IMR-90 (cell line): ENCODE data around the gene TSG101. TPM values are rescaled to one million over a fixed set of nuclear protein-coding genes. Genes with fewer than 3 reads are reported as not detected.

Experiments
- ATAC-seq: fragments of 200-7000 bp; cut with Tn5 transposase; 2 replicates; pipeline ENCODE4 v1.9.1; 2020; ENCODE audit warnings: low read depth, mild to moderate bottlenecking, moderate library complexity
- BruUV-seq: library from RNA; stranded (reverse); fragments of 400-500 nt; replicated peaks from 2 replicates; lab custom pipeline; 2021; lab: Mats Ljungman, UMichigan
- CTCF ChIA-PET: fragments of 300-600 bp; formaldehyde crosslinking; extraction: SDS; loops from one replicate; lab custom pipeline; 2021; ENCODE audit warnings: antibody characterized with exemption; lab: Yijun Ruan, JAX
- POLR2A ChIA-PET: fragments of 300-600 bp; sonication (Branson Sonifier 250); formaldehyde crosslinking; loops from one replicate; lab custom pipeline; 2022; ENCODE audit warnings: antibody characterized with exemption; ENCODE audit not compliant: unreplicated experiment; lab: Charles Lee
- DNase-seq: peaks from one replicate; pipeline ENCODE4 v3.0.0; 2013
- H2AFZ ChIP-seq: replicated peaks from 2 replicates; pipeline ENCODE3; 2013; ENCODE audit warnings: low read length, mild to moderate bottlenecking; ENCODE audit not compliant: poor library complexity
- H2AK5ac ChIP-seq: 2 replicates; pipeline ENCODE4 v1.6.1; 2013; ENCODE audit warnings: low read depth, low read length, inconsistent platforms
- H2AK9ac ChIP-seq: replicated peaks from 2 replicates; pipeline ENCODE3; 2013; ENCODE audit warnings: mild to moderate bottlenecking, low read depth, low read length, moderate library complexity; ENCODE audit not compliant: poor library complexity
- H2BK120ac ChIP-seq: 2 replicates; pipeline ENCODE4 v1.6.1; 2013; ENCODE audit warnings: low read depth, low read length, inconsistent platforms
- H2BK15ac ChIP-seq: 3 replicates; pipeline ENCODE4 v1.6.1; 2013; ENCODE audit warnings: low read depth, low read length, inconsistent platforms
- H2BK20ac ChIP-seq: 2 replicates; pipeline ENCODE4 v1.6.1; 2013; ENCODE audit warnings: low read depth, mild to moderate bottlenecking, inconsistent platforms, low read length, moderate library complexity
- H2BK5ac ChIP-seq: 2 replicates; pipeline ENCODE4 v1.6.1; 2013; ENCODE audit warnings: mild to moderate bottlenecking, low read depth, low read length, inconsistent platforms; ENCODE audit not compliant: poor library complexity, severe bottlenecking
- H3K14ac ChIP-seq: replicated peaks from 2 replicates; pipeline ENCODE4 v1.6.1; 2013; ENCODE audit warnings: low read depth, low read length, inconsistent platforms
- H3K18ac ChIP-seq: 2 replicates; pipeline ENCODE4 v1.6.1; 2013; ENCODE audit warnings: low read depth, low read length, control low read depth
- H3K23ac ChIP-seq: 2 replicates; pipeline ENCODE4 v1.6.1; 2013; ENCODE audit warnings: low read depth, low read length, inconsistent platforms
- H3K27ac ChIP-seq: 2 replicates; pipeline ENCODE4 v1.5.1; 2013; ENCODE audit warnings: mild to moderate bottlenecking, control low read depth, low read length; ENCODE audit not compliant: insufficient read depth
- H3K27me3 ChIP-seq: 2 replicates; pipeline ENCODE4 v1.6.1; 2013; ENCODE audit warnings: low read length; ENCODE audit not compliant: control insufficient read depth, insufficient read depth
- H3K36me3 ChIP-seq: 2 replicates; pipeline ENCODE4 v1.6.1; 2013; ENCODE audit warnings: low read length, mixed read lengths; ENCODE audit not compliant: control insufficient read depth, insufficient read depth
- H3K4ac ChIP-seq: 2 replicates; pipeline ENCODE4 v1.6.1; 2013; ENCODE audit warnings: low read depth, low read length, inconsistent platforms
- H3K4me1 ChIP-seq: 2 replicates; pipeline ENCODE4 v1.6.1; 2013; ENCODE audit warnings: low read length, mixed read lengths; ENCODE audit not compliant: control insufficient read depth, insufficient read depth
- H3K4me2 ChIP-seq: 2 replicates; pipeline ENCODE4 v1.6.1; 2013; ENCODE audit warnings: low read depth, mild to moderate bottlenecking, control low read depth, low read length, moderate library complexity
- H3K4me3 ChIP-seq: 2 replicates; pipeline ENCODE4 v1.5.1; 2013; ENCODE audit warnings: low read depth, mild to moderate bottlenecking, control low read depth, low read length, moderate library complexity; ENCODE audit not compliant: insufficient read depth
- H3K56ac ChIP-seq: 2 replicates; pipeline ENCODE4 v1.6.1; 2013; ENCODE audit warnings: low read length, inconsistent platforms; ENCODE audit not compliant: insufficient read depth; ENCODE audit errors: extremely low read depth
- H3K79me1 ChIP-seq, 2 experiments: 2 replicates each; pipeline ENCODE4 v1.6.1; 2013; ENCODE audit warnings: low read length in 2 of 2, inconsistent platforms in 1 of 2, low read depth in 1 of 2
- H3K9ac ChIP-seq: 2 replicates; pipeline ENCODE4 v1.6.1; 2013; ENCODE audit warnings: low read depth, low read length, control low read depth
- H3K9me1 ChIP-seq: 2 replicates; pipeline ENCODE4 v1.6.1; 2013; ENCODE audit warnings: low read length, inconsistent platforms; ENCODE audit not compliant: insufficient read depth
- H3K9me3 ChIP-seq: 2 replicates; pipeline ENCODE4 v1.6.1; 2013; ENCODE audit warnings: low read length; ENCODE audit not compliant: control insufficient read depth, insufficient read depth
- H4K20me1 ChIP-seq: 2 replicates; pipeline ENCODE4 v1.6.1; 2013; ENCODE audit warnings: low read length, inconsistent platforms; ENCODE audit not compliant: insufficient read depth
- H4K5ac ChIP-seq: 2 replicates; pipeline ENCODE4 v1.6.1; 2013; ENCODE audit warnings: mild to moderate bottlenecking, low read depth, low read length, control low read depth
- H4K8ac ChIP-seq, 2 experiments: 2 replicates each; pipeline ENCODE4 v1.6.1; 2013; ENCODE audit warnings: low read depth in 2 of 2, low read length in 2 of 2, control low read depth in 1 of 2, inconsistent platforms in 1 of 2
- H4K91ac ChIP-seq: 2 replicates; pipeline ENCODE4 v1.6.1; 2013; ENCODE audit warnings: low read depth, low read length, inconsistent platforms; ENCODE audit not compliant: insufficient read depth
- BHLHE40 ChIP-seq: fragments of 150-350 bp; IDR thresholded peaks from 2 replicates; pipeline ENCODE4 v1.6.1; 2016; ENCODE audit warnings: mild to moderate bottlenecking, low read depth, low read length
- CEBPB ChIP-seq: IDR thresholded peaks from 2 replicates; pipeline ENCODE4 v1.6.1; 2012; ENCODE audit warnings: low read depth, low read length, improper control_type of control experiment
- CHD1 ChIP-seq: IDR thresholded peaks from 2 replicates; pipeline ENCODE4 v1.6.1; 2012; ENCODE audit warnings: low read depth, low read length, improper control_type of control experiment
- FOS ChIP-seq: fragments of 150-350 bp; IDR thresholded peaks from 2 replicates; pipeline ENCODE4 v1.6.1; 2016; ENCODE audit warnings: low read depth, low read length
- MAFK ChIP-seq: IDR thresholded peaks from 2 replicates; pipeline ENCODE4 v1.6.1; 2012; ENCODE audit warnings: low read depth, low read length, improper control_type of control experiment
- MAZ ChIP-seq: IDR thresholded peaks from 2 replicates; pipeline ENCODE4 v1.6.1; 2012; ENCODE audit warnings: low read depth, mild to moderate bottlenecking, low read length, improper control_type of control experiment, moderate library complexity, borderline replicate concordance
- MXI1 ChIP-seq: IDR thresholded peaks from 2 replicates; pipeline ENCODE4 v1.6.1; 2012; ENCODE audit warnings: low read depth, mild to moderate bottlenecking, low read length, moderate library complexity, borderline replicate concordance
- NFE2L2 ChIP-seq: fragments of 150-350 bp; IDR thresholded peaks from 2 replicates; pipeline ENCODE4 v1.6.1; 2016; ENCODE audit warnings: low read depth, mild to moderate bottlenecking, low read length
- POLR2A ChIP-seq: IDR thresholded peaks from 2 replicates; pipeline ENCODE4 v1.6.1; 2012; ENCODE audit warnings: mild to moderate bottlenecking, low read depth, low read length
- RAD21 ChIP-seq: IDR thresholded peaks from 2 replicates; pipeline ENCODE4 v1.6.1; 2012; ENCODE audit warnings: low read length, improper control_type of control experiment
- RCOR1 ChIP-seq: IDR thresholded peaks from 2 replicates; pipeline ENCODE4 v1.6.1; 2012; ENCODE audit warnings: mild to moderate bottlenecking, low read length, improper control_type of control experiment; ENCODE audit not compliant: insufficient replicate concordance
- RFX5 ChIP-seq: IDR thresholded peaks from 2 replicates; pipeline ENCODE4 v1.8.0; 2012; ENCODE audit warnings: low read depth, mild to moderate bottlenecking, low read length, moderate library complexity
- SMC3 ChIP-seq: fragments of 150-350 bp; IDR thresholded peaks from 2 replicates; pipeline ENCODE4 v1.6.1; 2016; ENCODE audit warnings: low read depth, mild to moderate bottlenecking, antibody characterized with exemption, low read length, moderate library complexity
- USF2 ChIP-seq: fragments of 150-350 bp; IDR thresholded peaks from 2 replicates; pipeline ENCODE4 v1.6.1; 2017; ENCODE audit warnings: mild to moderate bottlenecking, antibody characterized with exemption, low read length, low read depth
- WGBS, 2 experiments: methylation state at CpG; one replicate each; pipeline versions ENCODE4 v1.1.5 to v1.1.7; 2013; ENCODE audit warnings: missing lambda C conversion rate in 2 of 2; ENCODE audit not compliant: insufficient read length in 1 of 2; ENCODE audit errors: extremely low coverage in 2 of 2; 5-methylcytosine and 5-hydroxymethylcytosine counted together
- dilution Hi-C: fragments of 300-500 bp; cut with HindIII; formaldehyde crosslinking; loops from one replicate; pipeline ENCODE4 v1.14.3; 2018; ENCODE audit warnings: low sequenced_read_pairs; ENCODE audit not compliant: unreplicated experiment
- in situ Hi-C: fragments of 300-500 bp; cut with MboI; formaldehyde crosslinking; loops from 3 replicates; pipeline ENCODE4 v1.14.3; 2019; ENCODE audit warnings: low sequenced_read_pairs, inconsistent platforms, mixed read lengths
- intact Hi-C: fragments of 100-400 bp; cut with micrococcal nuclease; formaldehyde crosslinking; loops from 2 replicates; pipeline ENCODE4 v1.10.0; 2022
- polyA plus RNA-seq, 3 experiments: library from polyadenylated mRNA; depleted of rRNA; stranded (reverse); fragments of >200 nt; gene quantifications; 2 replicates each; pipeline ENCODE4 v1.2.3, GENCODE V29; 2012; ENCODE audit warnings: low replicate concordance in 1 of 3
- total RNA-seq: library from RNA; depleted of rRNA; stranded (reverse); fragments of >200 nt; gene quantifications from 2 replicates; pipeline ENCODE4 v1.2.3, GENCODE V29; 2012
- TF ChIP-seq, protein P1 (sequence below): fragments of 150-350 bp; IDR thresholded peaks from 2 replicates; pipeline ENCODE4 v1.6.1; 2016; ENCODE audit warnings: low read depth, mild to moderate bottlenecking, low read length, moderate library complexity, borderline replicate concordance
- TF ChIP-seq, protein P2 (sequence below): conservative IDR thresholded peaks from 2 replicates; pipeline ENCODE4 v1.5.1; 2012; ENCODE audit warnings: mild to moderate bottlenecking, low read depth, low read length, improper control_type of control experiment

Gene TSG101
- total and polyA plus RNA-seq, 2 of the 4 experiments (the other 2 are of a cell fraction) = 67.4 to 113 TPM

- no peak overlapping the region for H2BK20ac ChIP-seq
- H3K18ac ChIP-seq = no peak overlapping the region
- no peak overlapping the region for H4K8ac ChIP-seq
- no peak overlapping the region for H3K9ac ChIP-seq
- H4K5ac ChIP-seq = no peak overlapping the region
- no peaks in the 10 kb centered on the region for H4K20me1 ChIP-seq
- H4K91ac ChIP-seq = no peak overlapping the region
- ChIA-PET POLR2A (no interaction called here), CTCF (interaction anchor here (0.5 to 1.0 kb wide), 2 partner anchors 9 to 18 kb away, joined by 3 read pairs; no protein-coding TSS in a partner anchor)
- TF ChIP-seq RAD21 = no peak
- no peak for TF ChIP-seq USF2
- TF ChIP-seq BHLHE40 = no peak
- TF ChIP-seq, protein P1, sequence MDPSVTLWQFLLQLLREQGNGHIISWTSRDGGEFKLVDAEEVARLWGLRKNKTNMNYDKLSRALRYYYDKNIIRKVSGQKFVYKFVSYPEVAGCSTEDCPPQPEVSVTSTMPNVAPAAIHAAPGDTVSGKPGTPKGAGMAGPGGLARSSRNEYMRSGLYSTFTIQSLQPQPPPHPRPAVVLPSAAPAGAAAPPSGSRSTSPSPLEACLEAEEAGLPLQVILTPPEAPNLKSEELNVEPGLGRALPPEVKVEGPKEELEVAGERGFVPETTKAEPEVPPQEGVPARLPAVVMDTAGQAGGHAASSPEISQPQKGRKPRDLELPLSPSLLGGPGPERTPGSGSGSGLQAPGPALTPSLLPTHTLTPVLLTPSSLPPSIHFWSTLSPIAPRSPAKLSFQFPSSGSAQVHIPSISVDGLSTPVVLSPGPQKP = no peak
- no peak for TF ChIP-seq FOS
- no peak for TF ChIP-seq CHD1
- TF ChIP-seq RCOR1 = no peak
- TF ChIP-seq RFX5 = no peak
- TF ChIP-seq SMC3 = no peak
- TF ChIP-seq MAFK = no peak
- TF ChIP-seq NFE2L2 = no peak
- no peak for TF ChIP-seq CEBPB
- no peak for TF ChIP-seq POLR2A
- TF ChIP-seq MAZ = no peak
- TF ChIP-seq MXI1 = no peak
- TF ChIP-seq, protein P2, sequence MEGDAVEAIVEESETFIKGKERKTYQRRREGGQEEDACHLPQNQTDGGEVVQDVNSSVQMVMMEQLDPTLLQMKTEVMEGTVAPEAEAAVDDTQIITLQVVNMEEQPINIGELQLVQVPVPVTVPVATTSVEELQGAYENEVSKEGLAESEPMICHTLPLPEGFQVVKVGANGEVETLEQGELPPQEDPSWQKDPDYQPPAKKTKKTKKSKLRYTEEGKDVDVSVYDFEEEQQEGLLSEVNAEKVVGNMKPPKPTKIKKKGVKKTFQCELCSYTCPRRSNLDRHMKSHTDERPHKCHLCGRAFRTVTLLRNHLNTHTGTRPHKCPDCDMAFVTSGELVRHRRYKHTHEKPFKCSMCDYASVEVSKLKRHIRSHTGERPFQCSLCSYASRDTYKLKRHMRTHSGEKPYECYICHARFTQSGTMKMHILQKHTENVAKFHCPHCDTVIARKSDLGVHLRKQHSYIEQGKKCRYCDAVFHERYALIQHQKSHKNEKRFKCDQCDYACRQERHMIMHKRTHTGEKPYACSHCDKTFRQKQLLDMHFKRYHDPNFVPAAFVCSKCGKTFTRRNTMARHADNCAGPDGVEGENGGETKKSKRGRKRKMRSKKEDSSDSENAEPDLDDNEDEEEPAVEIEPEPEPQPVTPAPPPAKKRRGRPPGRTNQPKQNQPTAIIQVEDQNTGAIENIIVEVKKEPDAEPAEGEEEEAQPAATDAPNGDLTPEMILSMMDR = no peak
- no peak overlapping the region for H3K4me3 ChIP-seq
- ATAC-seq = no peak
- no peak for DNase-seq
- no CpG with 5 or more reads among the region's 2 CpGs for WGBS, 2 experiments
- no peak overlapping the region for H3K14ac ChIP-seq
- H2AK5ac ChIP-seq = no peak overlapping the region
- no peak overlapping the region for H2BK15ac ChIP-seq
- H2AFZ ChIP-seq = no peak overlapping the region
- no TSS peak for BruUV-seq
- no peak overlapping the region for H3K23ac ChIP-seq
- H3K36me3 ChIP-seq = peaks cover 14% of the 10 kb centered on the region
- no peak overlapping the region for H3K27ac ChIP-seq
- no peaks in the 10 kb centered on the region for H3K4me1 ChIP-seq
- dilution Hi-C loops = no loop called here
- no peak overlapping the region for H3K4me2 ChIP-seq
- H2BK5ac ChIP-seq = no peak overlapping the region
- no peak overlapping the region for H3K56ac ChIP-seq
- H3K9me1 ChIP-seq = 0 out of 2 replicates have a peak, but pooled peaks cover 3% of the 10 kb centered on the region
- in situ Hi-C loops = loop anchor here (25.0 kb wide), 1 partner anchor 189 kb away; the partner anchor contains the start of gene IGSF22
- H3K27me3 ChIP-seq = no peaks in the 10 kb centered on the region
- no peak overlapping the region for H2AK9ac ChIP-seq
- H2BK120ac ChIP-seq = no peak overlapping the region
- intact Hi-C loops = loop anchor here (10.0 kb wide), 1 partner anchor 217 kb away; no protein-coding TSS in a partner anchor
- no peaks in the 10 kb centered on the region; a peak in 1 of 4 replicates for H3K79me1 ChIP-seq
- H3K9me3 ChIP-seq = no peaks in the 10 kb centered on the region
- no peak overlapping the region for H3K4ac ChIP-seq
Observed at GRCh38 chr11:18548001-18548400, 21.3 kb upstream of the TSG101 start.
